GM12801 (cell line): Measurements from ENCODE around the gene AKAP11.

Experiments
- CTCF ChIP-seq: IDR thresholded peaks from one replicate; pipeline ENCODE4 v1.5.1; 2011; ENCODE audit warnings: control low read depth; ENCODE audit not compliant: insufficient read length; ENCODE audit errors: extremely low read depth

The AKAP11 gene

GRCh38 chr13:42355491-42356183 lies 83.7 kb downstream of the AKAP11 start:
- TF ChIP-seq CTCF: no peak

- no peak for TF ChIP-seq CTCF
Observed at GRCh38 chr13:42356184-42356575, 84.2 kb downstream of the AKAP11 start.

- TF ChIP-seq CTCF: no peak
Observed at GRCh38 chr13:42360046-42360574, 88.2 kb downstream of the AKAP11 start.

- no peak for TF ChIP-seq CTCF
Observed at GRCh38 chr13:42361701-42362100, 89.7 kb downstream of the AKAP11 start.

GRCh38 chr13:42363941-42364612 lies 92.1 kb downstream of the AKAP11 start:
- no peak for TF ChIP-seq CTCF

- TF ChIP-seq CTCF: no peak
Observed at GRCh38 chr13:42364613-42365000, 92.7 kb downstream of the AKAP11 start.

GRCh38 chr13:42367831-42368230 lies 95.9 kb downstream of the AKAP11 start:
- TF ChIP-seq CTCF: no peak
